GM12801 (cell line): Measurements from ENCODE around the gene PRKAA1.

ENCODE experiments used
- CTCF ChIP-seq: IDR thresholded peaks from one replicate; pipeline ENCODE4 v1.5.1; 2011; ENCODE audit warnings: control low read depth; ENCODE audit not compliant: insufficient read length; ENCODE audit errors: extremely low read depth

The PRKAA1 gene

GRCh38 chr5:40828690-40829661 lies 30.8 kb upstream of the PRKAA1 start:
- TF ChIP-seq CTCF: no peak

- TF ChIP-seq CTCF: no peak
Observed at GRCh38 chr5:40828021-40828631, 30.0 kb upstream of the PRKAA1 start.

GRCh38 chr5:40827188-40827977 lies 29.2 kb upstream of the PRKAA1 start:
- no peak for TF ChIP-seq CTCF

GRCh38 chr5:40826489-40827187 lies 28.5 kb upstream of the PRKAA1 start:
- no peak for TF ChIP-seq CTCF

- TF ChIP-seq CTCF: no peak
Observed at GRCh38 chr5:40823459-40823858, 25.3 kb upstream of the PRKAA1 start.

- no peak for TF ChIP-seq CTCF
Observed at GRCh38 chr5:40813698-40814281, 15.6 kb upstream of the PRKAA1 start.
